ENCODE measurements around the gene ELK3.

Gene ELK3

DNA sequence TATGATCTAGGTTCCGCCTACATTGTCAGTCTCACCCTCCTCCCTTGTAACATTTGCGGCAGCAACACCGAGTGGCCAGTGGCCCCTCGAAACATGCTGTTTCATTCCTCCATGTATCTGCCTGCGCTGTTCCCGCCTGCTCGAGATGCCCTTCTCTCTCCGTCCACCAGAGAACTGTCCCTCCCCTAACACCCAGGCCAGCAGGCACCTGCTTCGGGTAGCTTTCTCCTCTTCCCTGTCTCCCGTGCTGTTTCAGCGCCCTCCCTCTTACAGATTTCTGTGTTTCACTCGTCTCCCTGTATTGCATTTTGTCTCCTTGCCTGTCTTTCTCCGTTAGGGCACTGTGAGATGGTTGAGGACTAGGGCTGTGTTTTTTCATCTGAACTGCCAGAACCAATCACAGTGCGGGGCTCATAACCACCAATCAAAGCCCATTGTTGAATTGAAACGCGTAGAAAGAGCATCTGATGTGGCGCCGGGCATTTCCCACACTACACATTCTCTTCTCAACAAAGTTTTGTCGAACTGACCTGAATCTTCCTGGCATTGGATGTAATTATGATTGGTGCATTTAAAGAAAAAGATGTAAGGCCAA, 40.9 kb upstream of the ELK3 start:
- no peak overlapping the region for H3K27ac ChIP-seq (replicated peaks; ENCODE audit: low read length)
- no peak overlapping the region for H2BK120ac ChIP-seq (ENCODE audit: low read depth, low read length)
- H3K36me3 ChIP-seq (replicated peaks in 1 of 2; ENCODE audit: control insufficient read depth in 2 of 2, insufficient read depth in 2 of 2, low read length in 2 of 2) = no peaks in the 10 kb centered on the region
- H4K8ac ChIP-seq (ENCODE audit: low read depth, low read length) = no peak overlapping the region
- no peak overlapping the region for H2BK12ac ChIP-seq (ENCODE audit: low read length)
- no peak overlapping the region for H2AFZ ChIP-seq (ENCODE audit: low read length)
- WGBS, 2 donors (ENCODE audit: extremely low coverage in 2 of 2, insufficient read length in 2 of 2, insufficient replicate concordance in 1 of 2) = no CpG with 5 or more reads among the region's 19 CpGs
- no peak overlapping the region for H2BK15ac ChIP-seq (ENCODE audit: low read length)
- H3K9me3 ChIP-seq (replicated peaks in 1 of 2; ENCODE audit: control insufficient read depth in 2 of 2, insufficient read depth in 1 of 2, low read depth in 1 of 2, low read length in 2 of 2) = peaks cover 0 to 2% of the 10 kb centered on the region in 2 donors
- H3K18ac ChIP-seq (ENCODE audit: low read length) = no peak overlapping the region
- H3K4me1 ChIP-seq (ENCODE audit: control insufficient read depth in 2 of 2, insufficient read depth in 1 of 2, low read depth in 1 of 2, low read length in 2 of 2) = peaks cover 0 to 2% of the 10 kb centered on the region in 2 donors
- H3K79me1 ChIP-seq (ENCODE audit: low read depth, low read length) = no peaks in the 10 kb centered on the region
- H4K91ac ChIP-seq (ENCODE audit: low read depth, low read length, poor library complexity) = no peak overlapping the region
- H3K9ac ChIP-seq (ENCODE audit: low read depth, low read length, poor library complexity) = no peak overlapping the region
- no peak overlapping the region for H2AK5ac ChIP-seq (ENCODE audit: low read depth, low read length)
- no peak overlapping the region for H3K4me3 ChIP-seq (ENCODE audit: low read length in 2 of 2)
- no peak overlapping the region for H3K4ac ChIP-seq (ENCODE audit: low read length)
- no peak overlapping the region for H3K23ac ChIP-seq (ENCODE audit: low read depth, low read length, poor library complexity)
- no peak overlapping the region for H2BK5ac ChIP-seq (ENCODE audit: low read length)
- no peak for DNase-seq (ENCODE audit: low spot score)
- H3K4me2 ChIP-seq (ENCODE audit: insufficient read depth, low read length, poor library complexity, severe bottlenecking) = no peak overlapping the region
- no peak overlapping the region for H3K14ac ChIP-seq (ENCODE audit: low read length)
- H3K27me3 ChIP-seq (ENCODE audit: control insufficient read depth in 3 of 3, insufficient read depth in 3 of 3, low read depth in 1 of 3, low read length in 3 of 3) = no peaks in the 10 kb centered on the region

DNA sequence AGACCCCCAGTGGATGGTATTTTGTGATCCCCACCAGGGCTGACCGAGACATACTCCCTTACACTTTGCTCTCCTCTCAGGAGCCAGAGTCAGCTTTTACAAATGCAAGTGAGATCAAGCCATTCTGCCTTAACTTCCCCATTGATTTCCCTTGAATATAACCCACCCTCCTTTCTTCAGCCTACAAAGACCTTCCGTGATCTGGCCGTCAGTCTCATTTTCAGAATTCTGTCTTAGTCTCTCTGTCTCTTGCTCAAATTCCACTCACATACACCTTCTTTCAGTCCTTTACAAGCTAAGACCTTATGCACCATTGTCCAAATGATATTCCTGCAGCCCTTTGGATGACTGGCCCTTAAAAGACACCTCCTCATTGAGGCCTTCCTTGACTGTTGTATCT, 39.0 kb upstream of the ELK3 start:
- Histone ChIP-seq H2AK5ac (ENCODE audit: low read depth, low read length) (no peak overlapping the region), H3K4me2 (ENCODE audit: insufficient read depth, low read length, poor library complexity, severe bottlenecking) (no peak overlapping the region), H2AFZ (ENCODE audit: low read length) (no peak overlapping the region), H4K91ac (ENCODE audit: low read depth, low read length, poor library complexity) (no peak overlapping the region), H3K14ac (ENCODE audit: low read length) (no peak overlapping the region), H2BK15ac (ENCODE audit: low read length) (no peak overlapping the region), H3K79me1 (ENCODE audit: low read depth, low read length) (no peaks in the 10 kb centered on the region), H4K8ac (ENCODE audit: low read depth, low read length) (no peak overlapping the region), H3K4me1 (ENCODE audit: control insufficient read depth in 2 of 2, insufficient read depth in 1 of 2, low read depth in 1 of 2, low read length in 2 of 2) (peaks cover 0 to 2% of the 10 kb centered on the region in 2 donors), H3K36me3 (replicated peaks in 1 of 2; ENCODE audit: control insufficient read depth in 2 of 2, insufficient read depth in 2 of 2, low read length in 2 of 2) (no peaks in the 10 kb centered on the region), H3K9me3 (replicated peaks in 1 of 2; ENCODE audit: control insufficient read depth in 2 of 2, insufficient read depth in 1 of 2, low read depth in 1 of 2, low read length in 2 of 2) (no peaks in the 10 kb centered on the region), H3K4me3 (ENCODE audit: low read length in 2 of 2) (no peak overlapping the region), H3K4ac (ENCODE audit: low read length) (no peak overlapping the region), H2BK12ac (ENCODE audit: low read length) (no peak overlapping the region), H3K27ac (replicated peaks; ENCODE audit: low read length) (no peak overlapping the region), H2BK5ac (ENCODE audit: low read length) (no peak overlapping the region), H3K23ac (ENCODE audit: low read depth, low read length, poor library complexity) (no peak overlapping the region), H2BK120ac (ENCODE audit: low read depth, low read length) (no peak overlapping the region), H3K9ac (ENCODE audit: low read depth, low read length, poor library complexity) (no peak overlapping the region), H3K18ac (ENCODE audit: low read length) (no peak overlapping the region), H3K27me3 (ENCODE audit: control insufficient read depth in 3 of 3, insufficient read depth in 3 of 3, low read depth in 1 of 3, low read length in 3 of 3) (no peaks in the 10 kb centered on the region)
- WGBS, 2 donors (ENCODE audit: extremely low coverage in 2 of 2, insufficient read length in 2 of 2, insufficient replicate concordance in 1 of 2) = no CpG with 5 or more reads among the region's 3 CpGs
- no peak for DNase-seq (ENCODE audit: low spot score)

DNA sequence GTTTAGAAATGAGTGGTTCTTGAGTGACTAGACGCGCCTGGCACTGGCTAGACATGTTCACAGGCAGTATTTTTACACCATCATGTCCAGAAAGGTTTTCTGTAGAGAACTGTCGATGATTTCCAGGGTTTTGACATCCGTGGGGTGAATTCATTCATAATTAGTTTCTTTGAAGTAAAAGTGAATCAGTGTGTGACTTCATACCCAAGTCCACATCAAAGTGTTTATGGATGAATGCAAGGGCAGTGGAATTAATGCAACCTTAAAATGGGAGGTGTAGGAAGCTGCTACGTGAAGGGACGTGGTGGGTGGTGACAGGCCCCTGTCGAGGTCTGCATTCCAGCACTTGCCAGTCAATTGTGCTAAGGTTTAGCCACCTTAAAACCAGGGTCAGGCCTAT, 38.4 kb upstream of the ELK3 start:
- Histone ChIP-seq H3K9ac (ENCODE audit: low read depth, low read length, poor library complexity) (no peak overlapping the region), H4K91ac (ENCODE audit: low read depth, low read length, poor library complexity) (no peak overlapping the region), H2AFZ (ENCODE audit: low read length) (no peak overlapping the region), H3K18ac (ENCODE audit: low read length) (no peak overlapping the region), H2BK5ac (ENCODE audit: low read length) (no peak overlapping the region), H3K36me3 (replicated peaks in 1 of 2; ENCODE audit: control insufficient read depth in 2 of 2, insufficient read depth in 2 of 2, low read length in 2 of 2) (no peaks in the 10 kb centered on the region), H3K27me3 (ENCODE audit: control insufficient read depth in 3 of 3, insufficient read depth in 3 of 3, low read depth in 1 of 3, low read length in 3 of 3) (no peaks in the 10 kb centered on the region), H3K9me3 (replicated peaks in 1 of 2; ENCODE audit: control insufficient read depth in 2 of 2, insufficient read depth in 1 of 2, low read depth in 1 of 2, low read length in 2 of 2) (no peaks in the 10 kb centered on the region), H3K4ac (ENCODE audit: low read length) (no peak overlapping the region), H3K27ac (replicated peaks; ENCODE audit: low read length) (no peak overlapping the region), H3K4me2 (ENCODE audit: insufficient read depth, low read length, poor library complexity, severe bottlenecking) (no peak overlapping the region), H3K4me1 (ENCODE audit: control insufficient read depth in 2 of 2, insufficient read depth in 1 of 2, low read depth in 1 of 2, low read length in 2 of 2) (peaks cover 0 to 2% of the 10 kb centered on the region in 2 donors), H3K14ac (ENCODE audit: low read length) (no peak overlapping the region), H3K4me3 (ENCODE audit: low read length in 2 of 2) (no peak overlapping the region), H2AK5ac (ENCODE audit: low read depth, low read length) (no peak overlapping the region), H3K23ac (ENCODE audit: low read depth, low read length, poor library complexity) (no peak overlapping the region), H3K79me1 (ENCODE audit: low read depth, low read length) (no peaks in the 10 kb centered on the region), H2BK15ac (ENCODE audit: low read length) (no peak overlapping the region), H2BK12ac (ENCODE audit: low read length) (no peak overlapping the region), H4K8ac (ENCODE audit: low read depth, low read length) (no peak overlapping the region), H2BK120ac (ENCODE audit: low read depth, low read length) (no peak overlapping the region)
- DNase-seq (ENCODE audit: low spot score) = no peak
- no CpG with 5 or more reads among the region's 7 CpGs for WGBS, 2 donors (ENCODE audit: extremely low coverage in 2 of 2, insufficient read length in 2 of 2, insufficient replicate concordance in 1 of 2)

DNA sequence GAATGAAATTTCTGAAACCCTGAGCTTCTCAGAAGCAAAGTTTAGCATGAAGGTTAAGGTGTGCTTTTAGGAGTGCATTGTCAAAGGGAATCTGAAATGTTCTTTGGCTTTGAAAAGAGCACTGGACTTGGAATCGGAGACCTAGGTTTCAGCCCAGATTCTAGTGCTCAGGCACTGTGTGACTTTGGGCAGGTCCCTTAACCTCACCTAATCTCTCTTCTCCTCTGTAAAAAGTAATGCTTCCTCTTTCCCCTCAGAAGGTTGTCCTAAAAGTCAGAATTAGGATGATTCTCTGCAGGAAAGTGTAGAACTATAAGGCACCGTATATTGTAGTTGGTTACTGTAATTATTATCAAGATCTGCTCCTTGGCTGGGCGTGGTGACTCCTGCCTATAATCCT, 38.0 kb upstream of the ELK3 start:
- no CpG with 5 or more reads among the region's 3 CpGs for WGBS, 2 donors (ENCODE audit: extremely low coverage in 2 of 2, insufficient read length in 2 of 2, insufficient replicate concordance in 1 of 2)
- no peak overlapping the region for H3K14ac ChIP-seq (ENCODE audit: low read length)

More for the DNA sequence above, 38.0 kb upstream of the ELK3 start:
- Histone ChIP-seq H2BK12ac (ENCODE audit: low read length) (no peak overlapping the region), H4K8ac (ENCODE audit: low read depth, low read length) (no peak overlapping the region), H3K36me3 (replicated peaks in 1 of 2; ENCODE audit: control insufficient read depth in 2 of 2, insufficient read depth in 2 of 2, low read length in 2 of 2) (no peaks in the 10 kb centered on the region), H2AFZ (ENCODE audit: low read length) (no peak overlapping the region), H3K9me3 (replicated peaks in 1 of 2; ENCODE audit: control insufficient read depth in 2 of 2, insufficient read depth in 1 of 2, low read depth in 1 of 2, low read length in 2 of 2) (no peaks in the 10 kb centered on the region), H3K4ac (ENCODE audit: low read length) (no peak overlapping the region), H3K27me3 (ENCODE audit: control insufficient read depth in 3 of 3, insufficient read depth in 3 of 3, low read depth in 1 of 3, low read length in 3 of 3) (no peaks in the 10 kb centered on the region), H3K79me1 (ENCODE audit: low read depth, low read length) (no peaks in the 10 kb centered on the region), H3K18ac (ENCODE audit: low read length) (no peak overlapping the region), H2BK120ac (ENCODE audit: low read depth, low read length) (no peak overlapping the region), H2BK15ac (ENCODE audit: low read length) (no peak overlapping the region), H3K4me2 (ENCODE audit: insufficient read depth, low read length, poor library complexity, severe bottlenecking) (no peak overlapping the region), H3K27ac (replicated peaks; ENCODE audit: low read length) (no peak overlapping the region), H3K4me1 (ENCODE audit: control insufficient read depth in 2 of 2, insufficient read depth in 1 of 2, low read depth in 1 of 2, low read length in 2 of 2) (peaks cover 0 to 2% of the 10 kb centered on the region in 2 donors), H2BK5ac (ENCODE audit: low read length) (no peak overlapping the region), H3K23ac (ENCODE audit: low read depth, low read length, poor library complexity) (no peak overlapping the region), H3K9ac (ENCODE audit: low read depth, low read length, poor library complexity) (no peak overlapping the region), H4K91ac (ENCODE audit: low read depth, low read length, poor library complexity) (no peak overlapping the region), H3K4me3 (ENCODE audit: low read length in 2 of 2) (no peak overlapping the region), H2AK5ac (ENCODE audit: low read depth, low read length) (no peak overlapping the region)
- no peak for DNase-seq (ENCODE audit: low spot score)

Measured in neuronal stem cell (in vitro differentiated cells).